ENCODE data around the gene TMEM132D.

TMEM132D gene

GRCh38 chr12:129372348-129372747 is 531.5 kb downstream of the TMEM132D start:
- Histone ChIP-seq H3K9ac (no peak overlapping the region), H3K4me1 (no peaks in the 10 kb centered on the region), H3K27ac (no peak overlapping the region), H3K36me3 (no peaks in the 10 kb centered on the region), H3K9me3 (peaks cover 6% of the 10 kb centered on the region; the same call in 1 of the 2 replicates), H3K27me3 (no peaks in the 10 kb centered on the region), H3K4me2 (no peak overlapping the region), H4K20me1 (no peaks in the 10 kb centered on the region), H3K4me3 (no peak overlapping the region)
- no peak for TF ChIP-seq Cebpa-rat (IDR thresholded peaks at IDR 0.05)

- Histone ChIP-seq H3K27me3 (no peaks in the 10 kb centered on the region), H3K4me3 (no peak overlapping the region), H3K4me2 (no peak overlapping the region), H3K27ac (no peak overlapping the region), H3K4me1 (no peaks in the 10 kb centered on the region), H3K36me3 (no peaks in the 10 kb centered on the region), H3K9me3 (peaks cover 6% of the 10 kb centered on the region; the same call in 1 of the 2 replicates), H4K20me1 (no peaks in the 10 kb centered on the region), H3K9ac (no peak overlapping the region)
- TF ChIP-seq Cebpa-rat (IDR thresholded peaks at IDR 0.05) = no peak
These were observed 532.6 kb downstream of the TMEM132D start for GRCh38 chr12:129371268-129371667.

GRCh38 chr12:129366656-129367055 is 537.2 kb downstream of the TMEM132D start:
- H3K36me3 ChIP-seq = no peaks in the 10 kb centered on the region
- H3K27me3 ChIP-seq = no peaks in the 10 kb centered on the region
- H3K9me3 ChIP-seq = no peaks in the 10 kb centered on the region
- no peak overlapping the region for H3K4me3 ChIP-seq
- H3K27ac ChIP-seq = no peak overlapping the region
- H3K4me2 ChIP-seq = no peak overlapping the region
- no peak overlapping the region for H3K9ac ChIP-seq
- H4K20me1 ChIP-seq = no peaks in the 10 kb centered on the region
- H3K4me1 ChIP-seq = no peaks in the 10 kb centered on the region
- no peak for TF ChIP-seq Cebpa-rat (IDR thresholded peaks at IDR 0.05)

GRCh38 chr12:129363041-129363440 is 540.8 kb downstream of the TMEM132D start:
- no peak for TF ChIP-seq Cebpa-rat (IDR thresholded peaks at IDR 0.05)
- no peaks in the 10 kb centered on the region for H3K9me3 ChIP-seq
- no peak overlapping the region for H3K9ac ChIP-seq
- H4K20me1 ChIP-seq = no peaks in the 10 kb centered on the region
- H3K4me2 ChIP-seq = no peak overlapping the region
- no peak overlapping the region for H3K4me3 ChIP-seq
- H3K4me1 ChIP-seq = no peaks in the 10 kb centered on the region
- H3K27me3 ChIP-seq = no peaks in the 10 kb centered on the region
- H3K36me3 ChIP-seq = no peaks in the 10 kb centered on the region
- no peak overlapping the region for H3K27ac ChIP-seq

- no peaks in the 10 kb centered on the region for H4K20me1 ChIP-seq
- no peak for TF ChIP-seq Cebpa-rat (IDR thresholded peaks at IDR 0.05)
- H3K9ac ChIP-seq = no peak overlapping the region
- H3K27me3 ChIP-seq = no peaks in the 10 kb centered on the region
- no peaks in the 10 kb centered on the region for H3K4me1 ChIP-seq
- H3K9me3 ChIP-seq = no peaks in the 10 kb centered on the region
- no peak overlapping the region for H3K4me2 ChIP-seq
- H3K27ac ChIP-seq = no peak overlapping the region
- H3K36me3 ChIP-seq = no peaks in the 10 kb centered on the region
- H3K4me3 ChIP-seq = no peak overlapping the region
These were observed 546.6 kb downstream of the TMEM132D start for GRCh38 chr12:129357233-129357632.

GRCh38 chr12:129351481-129351880 is 552.3 kb downstream of the TMEM132D start:
- no peak overlapping the region for H3K27ac ChIP-seq
- H4K20me1 ChIP-seq = no peaks in the 10 kb centered on the region
- H3K9ac ChIP-seq = no peak overlapping the region
- no peak overlapping the region for H3K4me2 ChIP-seq
- no peaks in the 10 kb centered on the region for H3K4me1 ChIP-seq
- no peaks in the 10 kb centered on the region for H3K27me3 ChIP-seq
- H3K36me3 ChIP-seq = no peaks in the 10 kb centered on the region
- H3K9me3 ChIP-seq = no peaks in the 10 kb centered on the region
- TF ChIP-seq Cebpa-rat (IDR thresholded peaks at IDR 0.05) = no peak
- H3K4me3 ChIP-seq = no peak overlapping the region

- peaks cover 6% of the 10 kb centered on the region for H3K9me3 ChIP-seq
- H3K36me3 ChIP-seq = no peaks in the 10 kb centered on the region
- H3K4me3 ChIP-seq = no peak overlapping the region
- TF ChIP-seq Cebpa-rat (IDR thresholded peaks at IDR 0.05) = no peak
- H4K20me1 ChIP-seq = no peaks in the 10 kb centered on the region
- no peak overlapping the region for H3K9ac ChIP-seq
- no peaks in the 10 kb centered on the region for H3K27me3 ChIP-seq
- H3K27ac ChIP-seq = no peak overlapping the region
- H3K4me1 ChIP-seq = no peaks in the 10 kb centered on the region
- H3K4me2 ChIP-seq = no peak overlapping the region
These were observed 564.5 kb downstream of the TMEM132D start for GRCh38 chr12:129339336-129339735.

- H3K4me2 ChIP-seq = no peak overlapping the region
- no peak overlapping the region for H3K4me3 ChIP-seq
- no peaks in the 10 kb centered on the region for H3K36me3 ChIP-seq
- no peaks in the 10 kb centered on the region for H3K27me3 ChIP-seq
- H4K20me1 ChIP-seq = no peaks in the 10 kb centered on the region
- no peak for TF ChIP-seq Cebpa-rat (IDR thresholded peaks at IDR 0.05)
- H3K4me1 ChIP-seq = no peaks in the 10 kb centered on the region
- H3K27ac ChIP-seq = no peak overlapping the region
- H3K9ac ChIP-seq = no peak overlapping the region
- H3K9me3 ChIP-seq = peaks cover 9% of the 10 kb centered on the region
These were observed 566.4 kb downstream of the TMEM132D start for GRCh38 chr12:129337413-129337812.

- Histone ChIP-seq H3K36me3 (no peaks in the 10 kb centered on the region), H4K20me1 (no peaks in the 10 kb centered on the region), H3K27ac (no peak overlapping the region), H3K27me3 (no peaks in the 10 kb centered on the region), H3K9ac (no peak overlapping the region), H3K4me1 (peaks cover 12% of the 10 kb centered on the region), H3K9me3 (peaks cover 9% of the 10 kb centered on the region), H3K4me3 (no peak overlapping the region), H3K4me2 (no peak overlapping the region)
- no peak for TF ChIP-seq Cebpa-rat (IDR thresholded peaks at IDR 0.05)
These were observed 568.1 kb downstream of the TMEM132D start for GRCh38 chr12:129335773-129336172.

GRCh38 chr12:129332286-129332685 is 571.5 kb downstream of the TMEM132D start:
- H3K27ac ChIP-seq = no peak overlapping the region
- no peak overlapping the region for H3K4me2 ChIP-seq
- no peaks in the 10 kb centered on the region for H3K36me3 ChIP-seq
- H3K4me1 ChIP-seq = peaks cover 12% of the 10 kb centered on the region
- H3K4me3 ChIP-seq = no peak overlapping the region
- no peaks in the 10 kb centered on the region for H3K27me3 ChIP-seq
- H3K9me3 ChIP-seq = peaks cover 9% of the 10 kb centered on the region
- H4K20me1 ChIP-seq = no peaks in the 10 kb centered on the region
- H3K9ac ChIP-seq = no peak overlapping the region
- TF ChIP-seq Cebpa-rat (IDR thresholded peaks at IDR 0.05) = no peak

Measured in BLaER1 (cell line).